Measurements from ENCODE around the gene USP5. TPM values are rescaled to one million over a fixed set of nuclear protein-coding genes. Genes with fewer than 3 reads are reported as not detected.

The USP5 gene
- total RNA-seq, 1 donor from 2014 or later: 110 TPM

DNA sequence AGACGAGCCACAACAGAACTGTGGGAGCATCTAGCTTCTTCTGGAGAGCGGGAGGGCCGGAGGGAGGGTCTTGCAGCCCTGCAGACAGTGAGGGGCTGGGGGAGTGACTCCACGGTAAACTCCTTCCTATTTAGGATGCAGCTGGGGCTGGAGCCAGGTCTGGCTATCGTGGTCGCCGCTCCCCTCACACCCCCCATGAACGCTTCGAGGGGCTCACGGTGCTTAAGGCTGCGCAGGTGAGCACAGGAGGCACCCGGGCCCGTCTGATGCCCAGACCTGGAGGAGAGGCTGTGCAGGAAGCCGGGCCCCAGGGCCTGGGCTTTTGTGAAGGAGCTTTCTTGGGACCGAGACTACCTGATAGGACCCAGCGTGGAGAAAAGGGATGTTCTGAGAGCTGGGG lies 15.1 kb upstream of the USP5 start:
- H3K27ac Mint-ChIP-seq: no peak overlapping the region
- no peak for ATAC-seq (ENCODE audit: low read depth)
- peaks cover 2% of the 10 kb centered on the region for H3K27me3 Mint-ChIP-seq
- TF ChIP-seq, protein P1, sequence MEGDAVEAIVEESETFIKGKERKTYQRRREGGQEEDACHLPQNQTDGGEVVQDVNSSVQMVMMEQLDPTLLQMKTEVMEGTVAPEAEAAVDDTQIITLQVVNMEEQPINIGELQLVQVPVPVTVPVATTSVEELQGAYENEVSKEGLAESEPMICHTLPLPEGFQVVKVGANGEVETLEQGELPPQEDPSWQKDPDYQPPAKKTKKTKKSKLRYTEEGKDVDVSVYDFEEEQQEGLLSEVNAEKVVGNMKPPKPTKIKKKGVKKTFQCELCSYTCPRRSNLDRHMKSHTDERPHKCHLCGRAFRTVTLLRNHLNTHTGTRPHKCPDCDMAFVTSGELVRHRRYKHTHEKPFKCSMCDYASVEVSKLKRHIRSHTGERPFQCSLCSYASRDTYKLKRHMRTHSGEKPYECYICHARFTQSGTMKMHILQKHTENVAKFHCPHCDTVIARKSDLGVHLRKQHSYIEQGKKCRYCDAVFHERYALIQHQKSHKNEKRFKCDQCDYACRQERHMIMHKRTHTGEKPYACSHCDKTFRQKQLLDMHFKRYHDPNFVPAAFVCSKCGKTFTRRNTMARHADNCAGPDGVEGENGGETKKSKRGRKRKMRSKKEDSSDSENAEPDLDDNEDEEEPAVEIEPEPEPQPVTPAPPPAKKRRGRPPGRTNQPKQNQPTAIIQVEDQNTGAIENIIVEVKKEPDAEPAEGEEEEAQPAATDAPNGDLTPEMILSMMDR (IDR thresholded peaks at IDR 0.05): no peak
- ChIA-PET POLR2A (no interaction called here), CTCF (interaction anchor here (0.8 to 3.6 kb wide), 4 partner anchors 10 to 70 kb away, joined by 3 to 12 read pairs (median 3); partner anchors contain the start of genes CDCA3 and USP5)
- peaks cover 14% of the 10 kb centered on the region for H3K4me1 Mint-ChIP-seq
- DNase-seq: no peak
- H3K4me3 Mint-ChIP-seq: no peak overlapping the region
- no peaks in the 10 kb centered on the region for H3K9me3 Mint-ChIP-seq
- intact Hi-C loops (cut with micrococcal nuclease): no loop called here
- H3K36me3 Mint-ChIP-seq (ENCODE audit: low read depth): no peaks in the 10 kb centered on the region

GRCh38 chr12:6837370-6838060 lies 14.4 kb upstream of the USP5 start:
- no peak for DNase-seq
- CTCF ChIA-PET: interaction anchor here (0.9 to 3.6 kb wide), 2 partner anchors 11 to 14 kb away, joined by 3 to 12 read pairs; partner anchors contain the start of genes CDCA3 and USP5
- Mint-ChIP-seq H3K27me3 (peaks cover 2% of the 10 kb centered on the region), H3K36me3 (ENCODE audit: low read depth) (no peaks in the 10 kb centered on the region), H3K4me3 (no peak overlapping the region), H3K9me3 (no peaks in the 10 kb centered on the region), H3K27ac (no peak overlapping the region), H3K4me1 (peaks cover 14% of the 10 kb centered on the region)
- POLR2A ChIA-PET: interaction anchor here (3.5 kb wide), 1 partner anchor 14 kb away, joined by 15 read pairs; the partner anchor contains the start of genes CDCA3 and USP5
- TF ChIP-seq, protein P1 (IDR thresholded peaks at IDR 0.05): no peak
- no peak for ATAC-seq (ENCODE audit: low read depth)
- intact Hi-C loops (cut with micrococcal nuclease): no loop called here

- Mint-ChIP-seq H3K9me3 (no peaks in the 10 kb centered on the region), H3K36me3 (ENCODE audit: low read depth) (no peaks in the 10 kb centered on the region), H3K27ac (no peak overlapping the region), H3K4me3 (no peak overlapping the region), H3K4me1 (peaks cover 14% of the 10 kb centered on the region), H3K27me3 (peaks cover 2% of the 10 kb centered on the region)
- intact Hi-C loops (cut with micrococcal nuclease): no loop called here
- ChIA-PET CTCF (interaction anchor here (0.6 to 1.6 kb wide), 2 partner anchors 34 to 108 kb away, joined by 3 to 5 read pairs; partner anchors contain the start of gene SPSB2), POLR2A (interaction anchor here (0.5 to 3.5 kb wide), 4 partner anchors 10 to 86 kb away, joined by 3 to 15 read pairs (median 5); partner anchors contain the start of genes CDCA3, MLF2 and USP5)
- DNase-seq: no peak
- ATAC-seq (ENCODE audit: low read depth): no peak
- TF ChIP-seq, protein P1 (IDR thresholded peaks at IDR 0.05): no peak
These were observed 13.1 kb upstream of the USP5 start for GRCh38 chr12:6838854-6839253.

DNA sequence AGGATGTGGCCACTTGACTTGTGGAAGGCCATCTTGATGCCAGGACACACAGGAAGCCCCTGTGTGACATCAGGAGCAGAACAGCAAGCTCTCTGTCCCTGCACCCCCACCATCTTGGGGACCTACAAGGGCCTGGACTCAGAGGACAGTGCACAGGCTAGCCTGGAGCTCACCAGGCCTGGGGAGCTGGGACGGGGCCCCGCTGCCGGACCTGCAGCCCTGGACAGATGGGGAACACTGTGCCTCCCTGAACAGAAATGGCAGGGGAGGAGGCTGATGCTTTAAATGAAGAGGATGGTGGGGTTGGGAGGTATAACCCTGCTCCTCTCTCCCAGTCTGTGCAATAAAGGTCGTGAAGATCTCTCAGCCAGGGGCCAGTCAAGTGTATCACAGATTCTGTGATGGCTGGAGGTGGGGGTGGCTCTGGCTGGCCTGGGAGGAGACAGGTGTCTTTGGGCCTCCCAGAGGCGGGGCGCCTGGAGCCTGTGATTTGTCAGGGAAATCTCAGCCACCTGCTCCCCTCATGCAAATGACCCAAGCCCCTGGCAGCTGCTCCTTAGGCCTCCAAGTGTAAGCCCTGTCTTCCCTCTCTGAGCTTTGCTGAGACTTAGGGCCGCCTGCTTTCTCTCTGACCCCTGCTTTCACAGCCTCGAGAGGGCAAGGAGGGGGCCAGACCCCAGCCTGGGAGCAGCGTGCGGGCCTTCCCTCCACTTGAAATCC lies 12.3 kb upstream of the USP5 start:
- TF ChIP-seq, protein P1 (IDR thresholded peaks at IDR 0.05): no peak
- H3K4me3 Mint-ChIP-seq: no peak overlapping the region
- DNase-seq (no peak), ATAC-seq (ENCODE audit: low read depth) (peak; percentile 78)
- peaks cover 14% of the 10 kb centered on the region for H3K4me1 Mint-ChIP-seq
- intact Hi-C loops (cut with micrococcal nuclease): no loop called here
- no peaks in the 10 kb centered on the region for H3K36me3 Mint-ChIP-seq (ENCODE audit: low read depth)
- CTCF ChIA-PET: interaction anchor here (0.6 to 1.7 kb wide), 3 partner anchors 9 to 107 kb away, joined by 3 to 5 read pairs (median 5); partner anchors contain the start of gene SPSB2
- POLR2A ChIA-PET: interaction anchor here (0.5 to 3.5 kb wide), 6 partner anchors 9 to 384 kb away, joined by 3 to 15 read pairs (median 4); partner anchors contain the start of genes CDCA3, MLF2 and USP5
- H3K27me3 Mint-ChIP-seq: peaks cover 2% of the 10 kb centered on the region
- H3K27ac Mint-ChIP-seq: peak overlapping the region; percentile 41
- no peaks in the 10 kb centered on the region for H3K9me3 Mint-ChIP-seq

Data from activated B cell treated with CpG ODN at 0.5 μM for 24 hours (primary cell).